COLO829 (cell line): ENCODE measurements around the gene BRD2.

Experiments used
- DNase-seq: peaks from one replicate; pipeline ENCODE4 v3.0.0; 2012; ENCODE audit warnings: low spot score

Gene BRD2

GRCh38 chr6:32972353-32973143 lies 4.2 kb downstream of the BRD2 start:
- DNase-seq: no peak

DNA sequence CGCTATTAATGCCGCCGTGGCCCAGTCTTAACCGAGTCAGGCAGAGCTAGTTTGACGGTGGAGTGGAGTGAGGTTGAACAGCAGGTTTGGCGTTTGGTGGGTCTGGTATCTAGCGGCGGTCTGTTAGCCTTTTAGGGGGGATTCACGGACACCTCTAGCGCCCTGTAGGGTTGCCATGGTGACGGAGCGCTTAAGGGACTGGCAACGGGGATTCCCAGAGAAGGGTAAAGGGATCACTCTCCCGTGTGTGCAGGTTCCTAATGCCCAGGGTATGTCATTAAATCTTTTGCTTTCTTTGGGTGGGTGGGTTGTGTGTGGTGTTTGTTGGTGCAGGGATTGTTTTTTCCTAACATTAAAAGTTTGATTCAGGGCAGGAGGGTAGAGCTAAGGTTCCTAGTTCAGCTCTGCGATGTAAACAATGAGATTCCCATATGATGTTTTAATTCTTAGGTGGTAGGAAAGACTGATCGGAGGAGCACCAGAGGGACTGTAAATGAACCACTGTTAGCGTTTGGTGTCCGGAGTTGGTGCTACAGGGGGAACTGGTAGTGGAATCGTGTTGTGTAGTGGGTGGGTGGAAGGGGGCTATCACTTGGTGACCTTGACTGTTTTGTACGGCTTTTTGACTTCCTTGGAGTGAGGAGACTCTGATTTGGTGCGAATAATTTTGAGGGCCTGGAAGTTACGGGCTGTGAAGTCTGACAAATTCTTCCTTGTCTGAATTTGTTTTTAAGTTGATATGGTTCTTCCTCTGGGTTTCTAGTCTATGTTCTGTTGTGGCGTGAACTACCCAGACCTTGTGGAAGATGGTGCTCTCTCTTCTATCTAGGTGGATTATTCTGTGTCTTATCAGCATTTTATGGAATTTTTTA lies 5.0 kb downstream of the BRD2 start:
- DNase-seq: no peak

- DNase-seq: no peak
Measured at GRCh38 chr6:32974016-32974333, 5.6 kb downstream of the BRD2 start.

DNA sequence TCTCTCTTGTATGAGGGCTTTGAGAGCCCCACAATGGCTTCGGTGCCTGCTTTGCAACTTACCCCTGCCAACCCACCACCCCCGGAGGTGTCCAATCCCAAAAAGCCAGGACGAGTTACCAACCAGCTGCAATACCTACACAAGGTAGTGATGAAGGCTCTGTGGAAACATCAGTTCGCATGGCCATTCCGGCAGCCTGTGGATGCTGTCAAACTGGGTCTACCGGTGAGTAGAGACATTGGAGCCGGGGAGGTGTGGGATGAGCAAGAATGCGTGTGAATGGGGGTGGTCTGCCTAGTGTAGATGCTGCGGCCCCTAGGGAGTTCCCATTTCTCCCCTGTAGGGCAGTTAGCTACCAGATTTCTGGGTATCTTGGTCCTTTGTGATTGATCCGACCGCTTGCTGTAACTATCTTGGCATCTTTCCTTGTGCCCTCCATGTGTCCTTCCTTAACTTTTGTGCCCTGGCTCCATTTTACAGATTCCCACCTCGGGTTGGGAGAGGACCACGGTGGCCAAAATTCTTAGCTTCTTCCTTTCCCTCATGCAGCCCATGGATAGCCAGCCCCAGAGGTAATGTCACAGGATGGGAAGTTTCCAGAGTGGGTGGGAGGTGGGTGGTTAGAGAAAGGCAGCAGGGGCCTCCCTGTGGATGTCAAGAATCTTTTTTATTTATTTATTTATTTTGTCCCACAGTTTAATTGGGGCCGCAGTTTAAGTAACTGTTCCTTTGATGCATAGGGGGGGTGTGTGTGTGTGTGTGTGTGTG lies 6.3 kb downstream of the BRD2 start:
- DNase-seq: no peak

- no peak for DNase-seq
Measured at GRCh38 chr6:32975886-32976285, 7.5 kb downstream of the BRD2 start.

- no peak for DNase-seq
Measured at GRCh38 chr6:32976334-32977069, 8.1 kb downstream of the BRD2 start.

- no peak for DNase-seq
Measured at GRCh38 chr6:32977272-32977952, 9.0 kb downstream of the BRD2 start.

DNA sequence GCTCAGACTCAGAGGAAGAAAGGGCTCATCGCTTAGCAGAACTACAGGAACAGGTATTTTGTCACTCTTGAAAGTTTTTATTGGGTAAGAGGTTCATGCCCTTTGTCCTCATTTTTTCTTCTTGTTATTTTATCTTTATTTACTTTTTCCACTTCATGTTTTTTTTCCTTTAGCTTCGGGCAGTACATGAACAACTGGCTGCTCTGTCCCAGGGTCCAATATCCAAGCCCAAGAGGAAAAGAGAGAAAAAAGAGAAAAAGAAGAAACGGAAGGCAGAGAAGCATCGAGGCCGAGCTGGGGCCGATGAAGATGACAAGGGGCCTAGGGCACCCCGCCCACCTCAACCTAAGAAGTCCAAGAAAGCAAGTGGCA lies 9.5 kb downstream of the BRD2 start:
- DNase-seq: no peak

DNA sequence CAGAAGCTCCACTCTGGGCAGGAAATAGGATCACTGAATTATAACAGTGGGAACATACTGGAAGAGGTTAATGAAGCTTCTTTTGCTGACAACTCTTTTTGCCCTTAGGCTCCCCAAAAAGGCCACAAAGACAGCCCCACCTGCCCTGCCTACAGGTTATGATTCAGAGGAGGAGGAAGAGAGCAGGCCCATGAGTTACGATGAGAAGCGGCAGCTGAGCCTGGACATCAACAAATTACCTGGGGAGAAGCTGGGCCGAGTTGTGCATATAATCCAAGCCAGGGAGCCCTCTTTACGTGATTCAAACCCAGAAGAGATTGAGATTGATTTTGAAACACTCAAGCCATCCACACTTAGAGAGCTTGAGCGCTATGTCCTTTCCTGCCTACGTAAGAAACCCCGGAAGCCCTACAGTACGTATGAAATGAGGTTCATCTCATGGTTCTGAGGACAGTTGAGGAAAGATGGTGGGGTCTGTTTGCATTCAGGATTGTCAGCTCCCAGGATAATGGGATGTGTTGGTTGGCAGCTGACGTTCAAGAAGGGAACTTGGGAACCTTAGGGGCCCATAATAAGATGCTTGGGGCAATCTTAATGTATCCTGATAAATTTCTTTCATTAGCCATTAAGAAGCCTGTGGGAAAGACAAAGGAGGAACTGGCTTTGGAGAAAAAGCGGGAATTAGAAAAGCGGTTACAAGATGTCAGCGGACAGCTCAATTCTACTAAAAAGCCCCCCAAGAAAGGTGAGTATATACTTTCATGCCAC lies 11.5 kb downstream of the BRD2 start:
- DNase-seq: no peak

DNA sequence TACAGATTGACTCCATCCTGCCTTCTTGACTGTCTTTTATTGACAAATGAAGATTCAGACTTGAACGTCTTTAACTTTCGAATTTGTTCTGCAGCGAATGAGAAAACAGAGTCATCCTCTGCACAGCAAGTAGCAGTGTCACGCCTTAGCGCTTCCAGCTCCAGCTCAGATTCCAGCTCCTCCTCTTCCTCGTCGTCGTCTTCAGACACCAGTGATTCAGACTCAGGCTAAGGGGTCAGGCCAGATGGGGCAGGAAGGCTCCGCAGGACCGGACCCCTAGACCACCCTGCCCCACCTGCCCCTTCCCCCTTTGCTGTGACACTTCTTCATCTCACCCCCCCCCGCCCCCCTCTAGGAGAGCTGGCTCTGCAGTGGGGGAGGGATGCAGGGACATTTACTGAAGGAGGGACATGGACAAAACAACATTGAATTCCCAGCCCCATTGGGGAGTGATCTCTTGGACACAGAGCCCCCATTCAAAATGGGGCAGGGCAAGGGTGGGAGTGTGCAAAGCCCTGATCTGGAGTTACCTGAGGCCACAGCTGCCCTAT lies 12.2 kb downstream of the BRD2 start:
- DNase-seq: no peak

DNA sequence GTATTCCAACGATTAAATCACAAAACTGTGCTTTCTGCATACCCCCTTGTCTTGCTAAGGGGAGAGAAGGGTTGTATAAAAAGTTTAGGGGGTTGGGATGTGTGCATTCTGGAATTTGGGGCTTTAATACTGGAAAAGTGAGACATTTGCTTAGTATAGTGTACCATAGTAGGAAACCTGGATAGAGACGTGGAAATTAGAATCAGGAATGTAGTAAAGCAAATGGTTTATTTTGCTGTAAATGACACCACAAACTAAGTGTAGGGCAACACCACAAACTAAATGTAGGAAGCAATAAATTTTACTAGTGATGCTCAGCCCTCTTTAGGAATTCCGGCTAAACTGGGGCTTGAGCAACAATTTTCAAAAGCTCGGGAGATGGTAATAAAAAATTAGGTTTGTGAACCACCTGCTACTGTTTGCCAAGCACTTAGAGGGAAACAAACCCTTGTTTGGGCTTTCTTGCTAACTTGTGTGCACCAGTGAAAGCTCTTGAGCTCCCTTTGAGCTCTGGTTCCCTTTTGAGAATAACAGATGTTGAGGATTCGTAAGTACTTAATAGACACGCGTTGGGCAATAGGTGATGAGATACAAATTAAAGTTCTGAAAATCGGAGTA lies 13.8 kb downstream of the BRD2 start:
- no peak for DNase-seq

- DNase-seq: no peak
Measured at GRCh38 chr6:32982702-32983492, 14.5 kb downstream of the BRD2 start.

- DNase-seq: no peak
Measured at GRCh38 chr6:32983493-32983848, 15.1 kb downstream of the BRD2 start.

DNA sequence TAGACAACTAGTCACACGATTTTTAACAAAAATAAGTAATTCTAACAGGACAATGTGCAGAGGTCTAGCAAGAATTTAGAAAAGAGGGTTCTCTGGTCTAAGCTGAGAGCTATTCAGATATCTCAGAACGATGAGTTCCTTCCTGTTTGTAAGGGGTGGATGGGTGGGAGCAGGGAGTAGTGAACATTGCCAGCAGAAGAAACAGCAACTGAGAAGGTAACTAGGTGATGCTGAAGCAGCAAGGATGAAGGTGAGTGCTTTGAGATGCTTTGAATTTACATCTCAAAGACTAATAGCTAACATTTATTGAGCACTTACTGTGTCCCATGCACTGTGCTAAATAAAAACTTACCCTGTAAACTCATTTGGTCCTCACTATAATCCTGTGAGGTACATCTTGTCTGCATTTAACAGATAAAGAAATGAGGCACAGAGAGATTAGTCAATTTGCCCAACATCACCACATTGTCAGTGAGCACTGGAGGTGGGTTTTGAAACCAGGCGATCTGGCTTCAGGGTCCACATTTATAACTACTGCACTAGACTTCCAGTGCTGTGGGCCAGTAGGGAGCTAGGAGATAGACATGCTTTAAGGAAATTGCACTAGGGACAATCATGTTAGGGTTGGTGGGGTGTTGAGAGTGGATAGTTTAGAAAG lies 15.7 kb downstream of the BRD2 start:
- no peak for DNase-seq

- DNase-seq: peak; percentile 73
Measured at GRCh38 chr6:32984622-32985389, 16.4 kb downstream of the BRD2 start.

GRCh38 chr6:32989368-32989767 lies 21.0 kb downstream of the BRD2 start:
- no peak for DNase-seq

GRCh38 chr6:32991972-32992371 lies 23.6 kb downstream of the BRD2 start:
- DNase-seq: no peak
